ENCODE results near the gene SELENON. TPM values are rescaled to one million over a fixed set of nuclear protein-coding genes. Genes with fewer than 3 reads are reported as not detected.

The SELENON gene
- total RNA-seq, 4 donors from 2014 or later, result 9.0 to 94.0 (median 18.0) TPM

DNA sequence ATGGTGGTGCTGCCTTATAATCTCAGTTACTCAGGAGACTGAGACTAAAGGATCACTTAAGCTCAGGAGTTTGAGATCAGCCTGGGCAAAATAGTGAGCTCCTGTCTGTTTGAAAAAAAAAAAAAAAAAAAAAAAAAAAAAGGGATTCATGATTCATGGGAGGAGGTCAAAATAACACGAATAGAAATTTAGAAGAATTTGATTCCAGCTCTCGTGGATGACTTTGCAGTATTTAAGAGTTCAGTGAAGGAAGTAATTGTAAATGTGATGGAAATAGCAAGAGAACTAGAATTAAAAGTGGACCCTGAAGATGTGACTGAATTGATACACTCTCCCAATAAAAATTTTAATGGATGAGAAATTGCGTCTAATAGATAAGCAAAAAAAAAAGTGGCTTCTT is 43.5 kb downstream of the SELENON start:
- no peak for DNase-seq
- Histone ChIP-seq H3K36me3 (no peaks in the 10 kb centered on the region), H3K4me1 (no peaks in the 10 kb centered on the region), H3K9me3 (no peaks in the 10 kb centered on the region), H3K27me3 (no peaks in the 10 kb centered on the region), H3K27ac (no peak overlapping the region), H3K4me3 (no peak overlapping the region)
- intact Hi-C loops (cut with DNase I; ENCODE audit: low total_unique reads), result no loop called here
- TF ChIP-seq, protein P1, sequence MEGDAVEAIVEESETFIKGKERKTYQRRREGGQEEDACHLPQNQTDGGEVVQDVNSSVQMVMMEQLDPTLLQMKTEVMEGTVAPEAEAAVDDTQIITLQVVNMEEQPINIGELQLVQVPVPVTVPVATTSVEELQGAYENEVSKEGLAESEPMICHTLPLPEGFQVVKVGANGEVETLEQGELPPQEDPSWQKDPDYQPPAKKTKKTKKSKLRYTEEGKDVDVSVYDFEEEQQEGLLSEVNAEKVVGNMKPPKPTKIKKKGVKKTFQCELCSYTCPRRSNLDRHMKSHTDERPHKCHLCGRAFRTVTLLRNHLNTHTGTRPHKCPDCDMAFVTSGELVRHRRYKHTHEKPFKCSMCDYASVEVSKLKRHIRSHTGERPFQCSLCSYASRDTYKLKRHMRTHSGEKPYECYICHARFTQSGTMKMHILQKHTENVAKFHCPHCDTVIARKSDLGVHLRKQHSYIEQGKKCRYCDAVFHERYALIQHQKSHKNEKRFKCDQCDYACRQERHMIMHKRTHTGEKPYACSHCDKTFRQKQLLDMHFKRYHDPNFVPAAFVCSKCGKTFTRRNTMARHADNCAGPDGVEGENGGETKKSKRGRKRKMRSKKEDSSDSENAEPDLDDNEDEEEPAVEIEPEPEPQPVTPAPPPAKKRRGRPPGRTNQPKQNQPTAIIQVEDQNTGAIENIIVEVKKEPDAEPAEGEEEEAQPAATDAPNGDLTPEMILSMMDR (IDR thresholded peaks at IDR 0.05), result no peak
- no peak for TF ChIP-seq POLR2A (IDR thresholded peaks at IDR 0.05)

DNA sequence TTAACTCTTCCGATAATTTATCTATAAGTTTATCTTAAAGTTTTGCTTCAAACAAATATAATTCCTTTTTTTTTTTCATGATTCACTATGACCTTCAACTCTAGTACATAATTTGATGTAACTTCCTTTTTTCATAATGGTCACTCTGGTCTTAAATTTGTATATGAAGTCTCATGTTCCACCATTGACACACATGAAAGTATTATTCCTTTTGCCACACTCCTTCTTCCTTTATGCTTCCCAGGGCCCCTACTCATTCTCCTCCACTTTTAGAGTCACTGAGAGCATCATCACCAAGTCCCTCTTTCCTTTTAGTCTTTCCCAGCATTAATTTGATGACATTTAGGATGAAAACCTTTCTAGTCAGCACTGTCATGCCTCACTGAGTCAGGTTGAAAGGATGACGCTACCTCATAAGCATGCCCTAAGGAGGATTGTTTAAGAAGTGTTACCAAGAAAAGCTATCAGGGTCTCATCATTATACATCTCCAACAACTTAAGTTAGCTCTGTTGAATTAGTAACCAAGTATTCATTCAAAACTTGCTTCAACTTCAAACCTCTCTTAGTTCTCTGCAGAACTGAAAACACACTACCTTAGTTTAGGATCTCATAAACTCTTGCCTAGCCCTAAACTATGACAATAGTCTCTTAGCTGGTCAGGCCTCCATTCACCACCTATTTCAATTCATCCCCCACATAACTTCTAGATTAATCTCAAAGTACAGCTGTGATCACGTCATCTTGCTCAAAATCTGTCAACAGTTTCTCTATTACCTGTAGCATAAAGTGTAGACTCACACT is 44.7 kb downstream of the SELENON start:
- intact Hi-C loops (cut with DNase I; ENCODE audit: low total_unique reads), result no loop called here
- H3K9me3 ChIP-seq, result no peaks in the 10 kb centered on the region
- H3K4me1 ChIP-seq, result no peaks in the 10 kb centered on the region

DNA sequence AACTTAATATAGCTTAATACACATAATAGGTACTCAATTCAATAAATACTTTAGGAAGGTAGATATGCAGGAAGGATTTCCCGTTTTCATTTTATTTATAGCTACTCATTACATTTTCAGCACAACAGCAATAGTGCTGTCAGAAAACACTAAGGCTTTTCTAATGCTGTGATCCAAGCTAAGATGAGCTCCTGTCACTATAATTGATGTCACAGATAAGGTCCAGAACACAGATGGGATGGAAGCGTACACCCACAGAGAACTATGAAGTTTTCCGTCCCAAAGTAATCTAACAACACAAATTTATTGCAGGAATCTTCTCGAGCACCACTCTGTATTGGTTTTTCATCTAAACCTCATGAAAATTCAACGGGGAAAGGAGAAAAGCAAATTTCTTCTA is 45.7 kb downstream of the SELENON start:
- no peaks in the 10 kb centered on the region for H3K36me3 ChIP-seq

More for the DNA sequence above, 44.7 kb downstream of the SELENON start:
- no peak overlapping the region for H3K4me3 ChIP-seq
- H3K27ac ChIP-seq, result no peak overlapping the region
- no peak for DNase-seq
- TF ChIP-seq, protein P1 (IDR thresholded peaks at IDR 0.05), result no peak
- TF ChIP-seq POLR2A (IDR thresholded peaks at IDR 0.05), result no peak
- H3K36me3 ChIP-seq, result no peaks in the 10 kb centered on the region
- H3K27me3 ChIP-seq, result no peaks in the 10 kb centered on the region

DNA sequence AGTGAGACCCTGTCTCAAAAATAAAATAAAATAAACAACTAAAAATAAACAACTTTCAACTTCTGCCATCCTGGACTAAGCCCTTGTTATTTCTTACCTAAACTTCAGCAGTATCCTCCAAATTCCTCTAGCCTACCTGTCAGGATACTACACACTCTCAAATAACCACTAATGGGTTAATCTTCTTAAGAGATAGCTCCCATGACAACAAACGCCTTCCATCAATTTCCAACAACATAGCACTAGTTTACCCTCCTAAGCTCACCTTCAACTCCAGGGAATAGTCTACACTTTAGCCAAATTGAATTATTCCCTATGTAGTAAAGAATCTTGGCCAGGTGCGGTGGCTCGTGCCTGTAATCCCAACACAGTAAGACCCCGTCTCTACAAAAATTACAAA is 47.9 kb downstream of the SELENON start:
- Histone ChIP-seq H3K4me3 (no peak overlapping the region), H3K27me3 (no peaks in the 10 kb centered on the region), H3K9me3 (no peaks in the 10 kb centered on the region), H3K27ac (no peak overlapping the region), H3K4me1 (no peaks in the 10 kb centered on the region), H3K36me3 (no peaks in the 10 kb centered on the region)
- intact Hi-C loops (cut with DNase I; ENCODE audit: low total_unique reads), result no loop called here
- no peak for TF ChIP-seq POLR2A (IDR thresholded peaks at IDR 0.05)
- TF ChIP-seq, protein P1 (IDR thresholded peaks at IDR 0.05), result no peak
- no peak for DNase-seq

More for the DNA sequence above, 45.7 kb downstream of the SELENON start:
- intact Hi-C loops (cut with DNase I; ENCODE audit: low total_unique reads), result no loop called here
- no peak overlapping the region for H3K4me3 ChIP-seq
- no peaks in the 10 kb centered on the region for H3K9me3 ChIP-seq
- no peaks in the 10 kb centered on the region for H3K4me1 ChIP-seq
- TF ChIP-seq, protein P1 (IDR thresholded peaks at IDR 0.05), result no peak
- no peak for TF ChIP-seq POLR2A (IDR thresholded peaks at IDR 0.05)
- no peak overlapping the region for H3K27ac ChIP-seq
- no peaks in the 10 kb centered on the region for H3K27me3 ChIP-seq
- DNase-seq, result no peak

DNA sequence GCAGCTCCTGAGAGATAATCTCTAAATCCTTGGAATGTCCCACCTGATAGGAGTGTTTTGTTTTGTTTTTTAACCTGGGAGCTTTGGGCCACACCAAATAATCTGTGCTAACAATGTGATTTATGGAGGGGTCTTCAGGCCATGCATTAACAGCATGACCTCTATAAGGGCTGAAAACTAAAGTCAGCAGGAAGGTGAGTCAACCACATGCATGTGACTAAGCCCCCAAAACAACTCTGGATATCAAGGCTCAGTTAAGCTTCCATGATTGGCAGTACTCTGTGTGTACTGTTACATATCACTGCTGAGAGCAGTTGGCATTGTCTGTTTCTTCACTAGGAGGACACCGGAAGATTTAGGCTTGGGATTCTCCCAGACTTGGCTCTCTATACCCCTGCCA is 48.5 kb downstream of the SELENON start:
- Histone ChIP-seq H3K9me3 (no peaks in the 10 kb centered on the region), H3K27ac (no peak overlapping the region), H3K4me1 (no peaks in the 10 kb centered on the region), H3K36me3 (no peaks in the 10 kb centered on the region), H3K4me3 (no peak overlapping the region), H3K27me3 (no peaks in the 10 kb centered on the region)
- no peak for DNase-seq
- intact Hi-C loops (cut with DNase I; ENCODE audit: low total_unique reads), result no loop called here
- TF ChIP-seq, protein P1 (IDR thresholded peaks at IDR 0.05), result no peak
- no peak for TF ChIP-seq POLR2A (IDR thresholded peaks at IDR 0.05)
